Large intestine (tissue), 3 donors: ENCODE measurements around the gene EMX2. TPM values are rescaled to one million over a fixed set of nuclear protein-coding genes. Genes with fewer than 3 reads are reported as not detected.
A peak's percentile ranks its signal among the peaks of the same experiment; 100 is the strongest.

Experiments
- DNase-seq, 2 donors: peaks; one replicate each; pipeline versions ENCODE4 v3.0.0 to v3.0.0-alpha.2; 2013
- H3K27ac ChIP-seq: one replicate; pipeline ENCODE4 v1.5.1; 2013; ENCODE audit warnings: low read length
- H3K27me3 ChIP-seq: 2 replicates; pipeline ENCODE4 v1.6.1; 2013; ENCODE audit warnings: low read length; ENCODE audit not compliant: control insufficient read depth, insufficient read depth
- H3K36me3 ChIP-seq: 2 replicates; pipeline ENCODE4 v1.6.1; 2013; ENCODE audit warnings: low read length; ENCODE audit not compliant: control insufficient read depth, insufficient read depth
- H3K4me1 ChIP-seq: one replicate; pipeline ENCODE4 v1.6.1; 2013; ENCODE audit warnings: low read length; ENCODE audit not compliant: control insufficient read depth, insufficient read depth
- H3K4me3 ChIP-seq: one replicate; pipeline ENCODE4 v1.5.1; 2013; ENCODE audit warnings: low read length
- H3K9me3 ChIP-seq: one replicate; pipeline ENCODE4 v1.6.1; 2013; ENCODE audit warnings: mild to moderate bottlenecking, low read depth, low read length, moderate library complexity; ENCODE audit not compliant: control insufficient read depth
- WGBS: methylation state at CpG from one replicate; pipeline ENCODE4 v1.1.5; 2013; ENCODE audit warnings: low lambda C conversion rate; ENCODE audit not compliant: insufficient coverage; 5-methylcytosine and 5-hydroxymethylcytosine counted together
- polyA plus RNA-seq: library from polyadenylated mRNA; unstranded; fragments of 120-200 nt; gene quantifications from one replicate; pipeline ENCODE4 v1.2.1, GENCODE V29; 2013

Gene EMX2
- polyA plus RNA-seq, 1 donor: not detected

GRCh38 chr10:117539361-117539773 lies 3.2 kb upstream of the EMX2 start:
- H3K36me3 ChIP-seq: no peaks in the 10 kb centered on the region
- no peak overlapping the region for H3K4me3 ChIP-seq
- peaks cover 100% of the 10 kb centered on the region for H3K27me3 ChIP-seq
- no peak overlapping the region for H3K27ac ChIP-seq
- H3K9me3 ChIP-seq: peaks cover 27% of the 10 kb centered on the region
- DNase-seq: no peak
- no CpG with 5 or more reads among the region's 9 CpGs for WGBS
- peaks cover 31% of the 10 kb centered on the region for H3K4me1 ChIP-seq

DNA sequence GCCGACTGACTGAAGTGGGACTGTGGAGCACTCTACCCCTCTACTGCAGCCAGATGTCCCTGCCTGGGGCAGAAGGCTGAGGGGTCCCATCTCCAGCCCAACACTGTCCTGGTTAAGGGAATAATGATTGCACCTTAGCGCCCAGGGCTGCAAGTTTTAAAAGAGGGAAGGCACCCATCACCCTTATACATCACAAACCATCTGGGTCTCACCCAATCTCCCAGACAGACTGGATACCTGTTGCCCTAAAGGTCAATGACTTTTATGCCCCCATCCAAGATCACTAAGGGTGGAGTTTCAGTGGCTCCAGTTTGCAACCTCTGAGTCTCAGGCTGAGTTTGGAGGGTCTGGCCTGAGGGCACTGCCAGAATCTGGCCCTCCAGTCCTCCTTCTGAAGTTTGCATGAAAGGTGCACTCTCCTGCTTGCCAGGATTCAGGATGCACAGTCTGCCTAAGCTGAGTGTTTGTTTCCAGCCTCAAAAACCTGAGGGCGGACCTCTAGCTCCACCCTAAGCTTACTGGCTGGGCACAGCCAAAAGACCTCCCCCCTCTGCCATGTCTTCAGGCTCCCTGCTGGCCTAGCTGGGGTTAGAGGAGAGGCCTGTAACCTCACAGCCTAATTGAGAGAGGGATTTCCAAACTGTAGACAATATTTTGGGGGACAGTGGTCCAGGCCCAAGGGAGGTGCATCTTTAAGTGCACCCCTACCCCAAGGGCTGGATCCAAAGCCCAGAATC lies 2.5 kb upstream of the EMX2 start:
- WGBS: no CpG with 5 or more reads among the region's 3 CpGs
- Histone ChIP-seq H3K27ac (no peak overlapping the region), H3K36me3 (no peaks in the 10 kb centered on the region), H3K27me3 (peaks cover 100% of the 10 kb centered on the region), H3K9me3 (peaks cover 22% of the 10 kb centered on the region), H3K4me1 (peaks cover 32% of the 10 kb centered on the region), H3K4me3 (no peak overlapping the region)
- DNase-seq: no peak

DNA sequence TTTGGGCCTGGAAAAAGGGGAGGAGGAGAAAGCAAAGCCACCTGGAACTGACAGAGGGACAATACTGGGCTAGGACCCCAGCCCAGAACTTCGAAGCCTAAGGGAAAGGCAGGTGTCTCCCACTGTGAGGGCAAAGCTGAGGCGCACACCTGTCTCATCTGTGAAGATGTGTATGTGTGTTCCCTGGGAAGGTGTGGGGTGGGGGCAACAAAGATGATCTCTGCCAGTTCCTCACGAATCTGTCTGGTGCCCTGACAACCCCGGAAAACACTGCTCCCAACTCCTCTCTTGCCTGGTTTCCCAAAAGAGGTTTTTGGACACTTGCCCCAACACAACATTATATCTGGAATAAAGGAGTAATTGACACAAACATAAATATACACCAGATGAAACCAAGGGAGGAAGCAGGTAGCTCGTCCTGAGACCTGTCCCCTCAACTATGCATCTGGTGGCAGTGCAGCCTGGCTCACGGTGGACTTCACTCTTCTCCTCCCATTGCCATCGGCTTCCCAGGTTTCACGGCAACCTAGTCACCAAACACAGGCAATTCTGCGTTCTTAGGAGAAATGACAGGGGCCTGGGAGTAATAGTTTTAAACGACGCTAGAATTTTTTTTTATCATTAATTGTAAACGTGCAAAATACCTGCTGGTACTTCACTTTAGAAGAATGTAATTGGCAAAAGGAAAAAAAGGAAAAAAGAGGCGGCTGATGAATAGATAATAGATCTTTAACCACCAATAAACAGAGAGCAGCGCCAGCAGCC lies 1.7 kb upstream of the EMX2 start:
- no peak for DNase-seq
- no peaks in the 10 kb centered on the region for H3K36me3 ChIP-seq
- H3K4me3 ChIP-seq: no peak overlapping the region
- no CpG with 5 or more reads among the region's 14 CpGs for WGBS
- peaks cover 30% of the 10 kb centered on the region for H3K4me1 ChIP-seq
- H3K27ac ChIP-seq: no peak overlapping the region
- peaks cover 100% of the 10 kb centered on the region for H3K27me3 ChIP-seq
- peaks cover 16% of the 10 kb centered on the region for H3K9me3 ChIP-seq

DNA sequence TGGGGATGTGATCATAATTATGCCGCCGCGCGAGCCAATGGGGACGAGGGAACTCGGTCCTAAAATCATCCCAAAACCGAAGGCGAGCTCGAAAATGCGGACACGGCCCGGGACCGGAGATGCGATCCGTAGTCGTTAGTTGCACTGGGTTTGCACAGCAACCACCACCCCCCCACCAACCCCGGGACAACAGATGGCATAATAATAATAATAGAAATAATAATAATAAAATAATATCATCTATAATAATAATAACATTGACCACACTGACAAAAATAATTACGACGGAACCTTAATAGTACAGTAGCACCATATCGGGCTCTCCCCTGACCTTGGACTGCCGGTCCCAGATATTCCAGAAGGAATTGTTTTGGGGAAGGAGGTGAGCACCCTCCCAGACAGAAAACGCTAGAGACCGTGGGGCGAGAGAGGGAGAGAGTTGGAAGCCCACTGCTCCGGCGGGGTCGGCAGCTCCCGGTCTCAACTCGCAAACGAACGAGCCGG lies 1.1 kb upstream of the EMX2 start:
- no peaks in the 10 kb centered on the region for H3K36me3 ChIP-seq
- peaks cover 30% of the 10 kb centered on the region for H3K4me1 ChIP-seq
- DNase-seq: no peak
- H3K9me3 ChIP-seq: peaks cover 18% of the 10 kb centered on the region
- no CpG with 5 or more reads among the region's 32 CpGs for WGBS
- peaks cover 100% of the 10 kb centered on the region for H3K27me3 ChIP-seq
- H3K27ac ChIP-seq: no peak overlapping the region
- H3K4me3 ChIP-seq: no peak overlapping the region

DNA sequence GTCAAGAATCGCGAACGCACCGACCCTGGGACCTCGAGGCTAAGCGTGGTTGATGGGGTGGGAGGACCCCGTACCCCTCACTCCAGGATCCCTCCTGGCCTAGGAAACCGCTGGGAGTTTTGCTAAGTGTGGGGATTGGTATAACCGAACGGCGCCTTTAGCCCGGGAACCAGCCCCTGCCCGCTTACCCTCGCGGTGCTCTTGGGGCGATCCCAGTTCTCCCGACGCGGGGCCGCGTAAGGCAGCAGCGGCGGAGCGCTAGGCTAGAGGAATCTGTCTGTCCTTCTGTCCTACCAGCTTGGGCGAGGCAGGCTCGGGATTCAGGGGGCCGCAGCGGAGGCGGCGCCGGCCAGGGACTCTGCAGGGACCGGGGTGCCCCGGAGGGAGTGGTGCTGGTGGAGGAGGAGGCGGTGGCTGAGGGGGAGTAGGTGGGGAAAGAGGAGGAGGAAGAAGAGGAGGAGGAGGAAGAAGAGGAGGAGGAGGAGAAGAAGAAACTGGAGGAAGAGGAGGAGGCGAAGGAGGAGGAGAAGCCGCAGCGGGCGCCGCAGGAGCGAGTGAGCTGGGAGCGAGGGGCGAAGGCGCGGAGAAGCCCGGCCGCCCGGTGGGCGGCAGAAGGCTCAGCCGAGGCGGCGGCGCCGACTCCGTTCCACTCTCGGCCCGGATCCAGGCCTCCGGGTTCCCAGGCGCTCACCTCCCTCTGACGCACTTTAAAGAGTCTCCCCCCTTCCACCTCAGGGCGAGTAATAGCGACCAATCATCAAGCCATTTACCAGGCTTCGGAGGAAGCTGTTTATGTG lies 439 bp upstream of the EMX2 start:
- no peak overlapping the region for H3K27ac ChIP-seq
- peaks cover 30% of the 10 kb centered on the region for H3K4me1 ChIP-seq
- H3K4me3 ChIP-seq: no peak overlapping the region
- DNase-seq: peak in 1 of 2 donors; percentile 53
- WGBS: 7% methylated on average over 3 of the region's 62 CpGs
- peaks cover 100% of the 10 kb centered on the region for H3K27me3 ChIP-seq
- peaks cover 20% of the 10 kb centered on the region for H3K9me3 ChIP-seq
- H3K36me3 ChIP-seq: no peaks in the 10 kb centered on the region

GRCh38 chr10:117543225-117544003 lies 868 bp downstream of the EMX2 start:
- H3K4me3 ChIP-seq: no peak overlapping the region
- DNase-seq: peak in 1 of 2 donors; percentile 53
- peaks cover 100% of the 10 kb centered on the region for H3K27me3 ChIP-seq
- no CpG with 5 or more reads among the region's 90 CpGs for WGBS
- no peak overlapping the region for H3K27ac ChIP-seq
- H3K9me3 ChIP-seq: peaks cover 17% of the 10 kb centered on the region
- H3K4me1 ChIP-seq: peaks cover 24% of the 10 kb centered on the region
- H3K36me3 ChIP-seq: no peaks in the 10 kb centered on the region

- Histone ChIP-seq H3K4me3 (no peak overlapping the region), H3K4me1 (peaks cover 24% of the 10 kb centered on the region), H3K36me3 (no peaks in the 10 kb centered on the region), H3K27ac (no peak overlapping the region), H3K9me3 (peaks cover 17% of the 10 kb centered on the region), H3K27me3 (peaks cover 100% of the 10 kb centered on the region)
- 0% methylated on average over 3 of the region's 41 CpGs for WGBS
- no peak for DNase-seq
Measured at GRCh38 chr10:117544004-117544701, 1.6 kb downstream of the EMX2 start.

DNA sequence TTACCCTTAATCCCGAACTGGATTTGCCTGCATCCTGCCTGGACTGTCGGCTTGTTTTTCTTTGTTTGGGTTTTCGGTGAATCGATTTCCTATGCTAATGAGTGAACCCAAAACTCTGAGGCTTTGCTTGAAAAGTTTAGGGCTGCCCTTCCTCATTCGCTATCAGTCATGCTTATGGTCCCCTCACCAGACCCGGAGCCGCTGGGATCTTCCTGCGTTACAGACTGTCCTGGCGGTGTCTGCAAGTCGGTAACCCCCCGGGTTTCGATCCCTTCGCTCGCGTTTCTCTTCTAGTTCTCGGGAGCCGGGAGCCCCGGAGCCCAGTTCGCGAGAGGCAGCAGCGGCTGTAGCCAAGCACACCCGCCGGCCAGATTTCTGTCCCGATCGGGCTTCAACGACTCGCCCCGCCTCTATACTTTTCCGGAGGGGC lies 2.2 kb downstream of the EMX2 start:
- H3K4me1 ChIP-seq: peaks cover 24% of the 10 kb centered on the region
- 0% methylated on average over 2 of the region's 29 CpGs for WGBS
- H3K27me3 ChIP-seq: peaks cover 100% of the 10 kb centered on the region
- no peak for DNase-seq
- no peak overlapping the region for H3K4me3 ChIP-seq
- no peaks in the 10 kb centered on the region for H3K36me3 ChIP-seq
- H3K9me3 ChIP-seq: peaks cover 17% of the 10 kb centered on the region
- H3K27ac ChIP-seq: no peak overlapping the region

DNA sequence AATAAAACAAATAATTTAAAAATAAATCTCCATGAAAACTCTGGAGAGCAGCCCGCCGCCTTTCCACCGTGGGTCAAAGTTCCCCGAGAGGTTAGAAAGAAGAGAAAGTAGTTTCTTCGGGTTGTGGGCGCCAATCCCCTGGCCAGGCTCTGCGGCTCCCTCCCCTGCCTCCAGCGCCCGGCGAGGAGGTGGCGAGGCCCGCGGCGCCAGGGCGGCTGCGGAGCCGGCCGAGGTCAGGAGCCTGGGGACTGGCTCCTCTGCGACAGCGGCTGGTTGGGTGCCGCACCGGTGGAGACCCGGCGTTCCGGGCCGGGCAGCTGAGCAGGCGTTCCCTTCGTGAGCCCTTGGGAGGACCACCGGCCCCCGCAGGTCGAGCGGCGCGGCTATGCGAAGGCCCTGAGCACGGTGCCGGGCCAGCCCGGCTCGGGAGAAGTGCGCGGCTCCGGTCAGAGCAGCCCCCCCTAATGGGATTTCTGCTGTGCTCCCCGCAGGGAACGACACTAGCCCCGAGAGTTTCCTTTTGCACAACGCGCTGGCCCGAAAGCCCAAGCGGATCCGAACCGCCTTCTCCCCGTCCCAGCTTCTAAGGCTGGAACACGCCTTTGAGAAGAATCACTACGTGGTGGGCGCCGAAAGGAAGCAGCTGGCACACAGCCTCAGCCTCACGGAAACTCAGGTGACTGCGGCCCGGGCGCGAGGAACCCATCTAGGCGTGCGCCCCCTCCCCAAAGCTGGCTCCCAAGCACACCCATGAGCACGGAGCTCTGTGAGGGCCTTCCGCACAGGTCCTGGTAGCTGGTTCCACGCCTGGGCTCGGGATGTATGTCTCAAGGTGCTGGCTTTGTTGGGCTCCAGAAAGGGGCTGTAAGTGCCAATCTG lies 2.8 kb downstream of the EMX2 start:
- no peak for DNase-seq

More for the DNA sequence above, 2.8 kb downstream of the EMX2 start:
- Histone ChIP-seq H3K27ac (no peak overlapping the region), H3K4me1 (peaks cover 24% of the 10 kb centered on the region), H3K9me3 (peaks cover 17% of the 10 kb centered on the region), H3K27me3 (peaks cover 100% of the 10 kb centered on the region), H3K36me3 (no peaks in the 10 kb centered on the region), H3K4me3 (no peak overlapping the region)
- WGBS: no CpG with 5 or more reads among the region's 67 CpGs
